Chondrocyte (in vitro differentiated cells): ENCODE measurements around the gene VPS8. TPM values are rescaled to one million over a fixed set of nuclear protein-coding genes. Genes with fewer than 3 reads are reported as not detected.

Experiments
- DNase-seq: peaks from one replicate; pipeline ENCODE4 v3.0.0; 2021; ENCODE audit warnings: mixed read lengths, low spot score
- H3K27ac Mint-ChIP-seq: one replicate; pipeline ENCODE4 v1.8.0; 2021; ENCODE audit warnings: mild to moderate bottlenecking, moderate library complexity, mixed read lengths; ENCODE audit not compliant: unreplicated experiment
- H3K27me3 Mint-ChIP-seq: 2 replicates; pipeline ENCODE4 v1.8.0; 2021; ENCODE audit warnings: low read depth, mixed read lengths
- H3K36me3 Mint-ChIP-seq: 2 replicates; pipeline ENCODE4 v1.8.0; 2021; ENCODE audit warnings: low read depth, mixed read lengths
- H3K4me1 Mint-ChIP-seq: 2 replicates; pipeline ENCODE4 v1.8.0; 2021; ENCODE audit warnings: low read depth, mild to moderate bottlenecking, mixed read lengths
- H3K4me3 Mint-ChIP-seq: one replicate; pipeline ENCODE4 v1.8.0; 2021; ENCODE audit warnings: mild to moderate bottlenecking, moderate library complexity, mixed read lengths; ENCODE audit not compliant: unreplicated experiment
- H3K9me3 Mint-ChIP-seq: 2 replicates; pipeline ENCODE4 v1.8.0; 2021; ENCODE audit warnings: low read depth, mixed read lengths
- CTCF ChIP-seq: fragments of 200-600 bp; sonication (generic); IDR thresholded peaks from 2 replicates; pipeline ENCODE4 v1.5.0; 2021; ENCODE audit warnings: antibody characterized with exemption, mild to moderate bottlenecking, moderate library complexity
- total RNA-seq: library from RNA; stranded (reverse); gene quantifications from 3 replicates; pipeline ENCODE4 v1.2.1, GENCODE V29; 2021

Gene VPS8
- total RNA-seq, 1 donor from 2014 or later, result 53.7 TPM

DNA sequence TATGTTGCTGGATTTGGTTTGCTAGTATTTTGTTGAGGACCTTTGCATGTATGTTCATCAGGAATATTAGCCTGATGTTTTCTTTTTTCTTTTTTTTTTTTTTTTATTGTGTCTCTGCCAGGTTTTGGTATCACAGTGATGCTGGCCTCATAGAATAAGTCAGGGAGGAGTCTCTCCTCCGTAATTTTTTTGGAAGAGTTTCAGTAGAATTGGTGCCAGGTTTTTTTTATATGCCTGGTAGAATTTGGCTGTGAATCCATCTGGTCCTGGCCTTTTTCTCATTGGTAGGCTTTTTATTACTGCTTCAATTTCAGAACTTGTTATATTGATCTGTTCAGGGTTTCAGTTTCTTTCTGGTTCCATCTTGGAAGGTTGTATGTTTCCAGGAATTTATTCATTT, 165.8 kb downstream of the VPS8 start:
- no peak for DNase-seq
- H3K27me3 Mint-ChIP-seq, result no peaks in the 10 kb centered on the region
- no peak overlapping the region for H3K27ac Mint-ChIP-seq
- peaks cover 32% of the 10 kb centered on the region for H3K9me3 Mint-ChIP-seq
- no peak overlapping the region for H3K4me3 Mint-ChIP-seq
- no peak for TF ChIP-seq CTCF
- H3K36me3 Mint-ChIP-seq, result peaks cover 31% of the 10 kb centered on the region
- no peaks in the 10 kb centered on the region for H3K4me1 Mint-ChIP-seq

DNA sequence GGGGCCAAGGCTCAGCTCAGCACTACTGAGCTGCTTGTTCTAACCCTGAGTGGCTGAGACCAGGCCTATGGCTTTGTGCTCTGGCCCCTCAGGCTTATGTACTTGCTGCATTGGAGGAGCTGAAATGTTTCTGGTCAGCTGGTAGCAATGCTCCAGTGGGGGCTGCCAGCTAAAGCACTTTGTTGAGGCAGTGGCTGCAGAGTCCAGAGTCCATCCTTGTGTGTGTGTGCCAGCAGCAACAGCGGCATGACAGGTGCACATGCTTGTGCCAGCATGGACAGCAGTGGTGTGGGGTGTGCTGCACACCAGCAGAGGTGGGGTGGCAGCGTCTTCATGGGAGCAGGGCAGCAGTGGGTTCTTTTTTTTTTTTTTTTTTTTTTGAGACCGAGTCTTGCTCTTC, 169.1 kb downstream of the VPS8 start:
- TF ChIP-seq CTCF, result no peak
- no peaks in the 10 kb centered on the region for H3K4me1 Mint-ChIP-seq
- H3K27ac Mint-ChIP-seq, result no peak overlapping the region
- no peak overlapping the region for H3K4me3 Mint-ChIP-seq
- DNase-seq, result no peak
- peaks cover 12% of the 10 kb centered on the region for H3K9me3 Mint-ChIP-seq
- no peaks in the 10 kb centered on the region for H3K27me3 Mint-ChIP-seq
- peaks cover 17% of the 10 kb centered on the region for H3K36me3 Mint-ChIP-seq

DNA sequence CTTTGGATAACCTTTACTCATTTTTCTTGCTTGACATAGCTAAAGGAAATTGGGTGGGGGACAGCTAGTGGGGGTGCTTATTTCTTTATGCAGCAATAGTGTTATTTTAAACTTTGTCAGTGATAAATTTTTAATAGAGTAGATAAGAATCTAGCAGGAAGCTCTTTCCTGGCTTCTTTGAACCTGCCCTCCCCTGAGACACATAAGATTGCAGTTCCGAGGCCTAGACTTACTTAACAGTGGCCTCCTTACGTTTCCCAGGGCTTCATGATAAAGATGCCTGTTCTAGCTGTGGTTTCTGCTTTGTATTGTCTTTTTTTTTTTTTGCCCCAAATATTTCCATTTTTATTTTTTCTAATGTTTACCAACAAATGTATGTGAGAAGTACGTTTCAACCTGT, 170.1 kb downstream of the VPS8 start:
- Mint-ChIP-seq H3K27ac (no peak overlapping the region), H3K36me3 (peaks cover 18% of the 10 kb centered on the region)

DNA sequence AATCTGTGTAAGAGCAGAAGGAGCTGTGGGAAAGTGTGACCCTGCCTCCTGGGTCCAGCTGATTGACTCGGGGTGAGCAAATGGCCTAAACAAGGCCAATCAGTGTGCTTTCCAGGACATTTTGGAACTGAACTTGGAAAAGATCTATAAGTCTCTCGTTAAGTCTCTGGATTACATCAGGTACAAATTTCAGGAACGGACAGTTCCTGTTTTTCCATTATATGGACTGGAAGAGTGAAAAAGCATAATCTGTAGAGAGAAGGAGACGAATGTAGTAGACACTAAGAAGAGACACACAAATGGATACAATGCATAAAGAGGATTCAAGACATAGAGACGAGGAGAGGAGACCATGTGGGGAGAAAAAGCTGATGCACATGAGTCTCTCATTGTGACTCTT, 173.6 kb downstream of the VPS8 start:
- TF ChIP-seq CTCF, result no peak
- no peak for DNase-seq
- Mint-ChIP-seq H3K27me3 (no peaks in the 10 kb centered on the region), H3K27ac (no peak overlapping the region), H3K4me1 (no peaks in the 10 kb centered on the region), H3K4me3 (no peak overlapping the region), H3K36me3 (peaks cover 17% of the 10 kb centered on the region), H3K9me3 (no peaks in the 10 kb centered on the region)

More for the DNA sequence above, 170.1 kb downstream of the VPS8 start:
- no peak for DNase-seq
- H3K9me3 Mint-ChIP-seq, result peaks cover 12% of the 10 kb centered on the region
- H3K4me3 Mint-ChIP-seq, result no peak overlapping the region
- no peaks in the 10 kb centered on the region for H3K27me3 Mint-ChIP-seq
- no peaks in the 10 kb centered on the region for H3K4me1 Mint-ChIP-seq
- TF ChIP-seq CTCF, result no peak

DNA sequence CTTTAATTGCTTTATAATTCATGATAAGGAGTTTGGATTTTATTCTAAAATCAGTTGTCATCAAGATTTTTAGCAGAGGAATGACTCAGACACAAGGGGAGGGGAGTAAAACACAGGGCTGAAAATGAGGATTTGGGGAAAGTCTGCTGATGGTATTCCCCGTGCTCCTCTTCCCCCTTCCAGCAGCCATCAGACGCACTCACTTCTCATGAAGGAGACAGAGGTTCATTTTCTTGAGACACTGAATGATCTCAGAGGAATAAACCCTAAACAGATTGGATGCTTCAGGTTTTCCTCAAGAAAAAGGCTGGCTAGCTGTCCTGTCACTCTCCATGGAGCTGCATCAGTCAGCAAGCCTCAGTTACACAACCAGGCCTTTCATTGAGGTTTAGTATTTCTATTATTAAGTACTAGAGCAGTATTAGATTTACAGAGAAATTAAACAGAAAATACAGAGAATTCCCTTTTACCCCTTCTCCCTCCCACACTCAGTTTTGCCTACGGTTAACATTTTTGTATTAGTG, 174.5 kb downstream of the VPS8 start:
- Mint-ChIP-seq H3K4me3 (no peak overlapping the region), H3K4me1 (no peaks in the 10 kb centered on the region), H3K27ac (no peak overlapping the region), H3K27me3 (no peaks in the 10 kb centered on the region), H3K36me3 (peaks cover 17% of the 10 kb centered on the region), H3K9me3 (no peaks in the 10 kb centered on the region)
- DNase-seq, result no peak
- TF ChIP-seq CTCF, result no peak
